ENCODE measurements around the gene SURF2.

SURF2 gene

GRCh38 chr9:133335924-133336811, 20.2 kb upstream of the SURF2 start, which contains the start of gene SURF6:
TSS of gene SURF6 (minus strand) at chr9:133336188. CDS start at chr9:133336132, 56 bp downstream.
- DNase-seq (ENCODE audit: low spot score) = peak; percentile 90

GRCh38 chr9:133339641-133340040, 16.7 kb upstream of the SURF2 start:
- DNase-seq (ENCODE audit: low spot score) = no peak

- DNase-seq (ENCODE audit: low spot score) = no peak
Measured at GRCh38 chr9:133340256-133340655, 16.1 kb upstream of the SURF2 start.

- DNase-seq (ENCODE audit: low spot score) = no peak
Measured at GRCh38 chr9:133340916-133341315, 15.4 kb upstream of the SURF2 start.

- no peak for DNase-seq (ENCODE audit: low spot score)
Measured at GRCh38 chr9:133341369-133342068, 14.8 kb upstream of the SURF2 start.

- no peak for DNase-seq (ENCODE audit: low spot score)
Measured at GRCh38 chr9:133342069-133342406, 14.3 kb upstream of the SURF2 start.

GRCh38 chr9:133342570-133342969, 13.8 kb upstream of the SURF2 start:
- no peak for DNase-seq (ENCODE audit: low spot score)

GRCh38 chr9:133344071-133344470, 12.3 kb upstream of the SURF2 start:
- DNase-seq (ENCODE audit: low spot score) = no peak

GRCh38 chr9:133344979-133345378, 11.4 kb upstream of the SURF2 start:
- DNase-seq (ENCODE audit: low spot score) = no peak

GRCh38 chr9:133345596-133345995, 10.8 kb upstream of the SURF2 start:
- DNase-seq (ENCODE audit: low spot score) = no peak

- no peak for DNase-seq (ENCODE audit: low spot score)
Measured at GRCh38 chr9:133346021-133346785, 10.1 kb upstream of the SURF2 start.

- no peak for DNase-seq (ENCODE audit: low spot score)
Measured at GRCh38 chr9:133347515-133347984, 8.8 kb upstream of the SURF2 start.

- peak; percentile 96 for DNase-seq (ENCODE audit: low spot score)
Measured at GRCh38 chr9:133347985-133348717, 8.2 kb upstream of the SURF2 start, which contains the start of the genes MED22 and RPL7A. TSS of gene MED22 (minus strand) at chr9:133348131. CDS start at chr9:133346662, 1,469 bp downstream. TSS of gene RPL7A (plus strand) at chr9:133348218. CDS start at chr9:133348244, 26 bp downstream.

GRCh38 chr9:133348718-133349573, 7.4 kb upstream of the SURF2 start:
- DNase-seq (ENCODE audit: low spot score) = no peak

GRCh38 chr9:133349965-133350616, 6.3 kb upstream of the SURF2 start:
- no peak for DNase-seq (ENCODE audit: low spot score)

GRCh38 chr9:133351526-133351907, 4.8 kb upstream of the SURF2 start:
- DNase-seq (ENCODE audit: low spot score) = no peak

GRCh38 chr9:133351908-133352634, 4.3 kb upstream of the SURF2 start:
- DNase-seq (ENCODE audit: low spot score) = peak; percentile 63

- no peak for DNase-seq (ENCODE audit: low spot score)
Measured at GRCh38 chr9:133352635-133353340, 3.6 kb upstream of the SURF2 start.

GRCh38 chr9:133353548-133353947, 2.8 kb upstream of the SURF2 start:
- DNase-seq (ENCODE audit: low spot score) = no peak
